GM21360 (cell line): ENCODE data around the gene UGT1A8.

Experiments used
- ATAC-seq: cut with Tn5 transposase; IDR thresholded peaks from one replicate; pipeline ENCODE4 v1.9.1; 2021; ENCODE audit warnings: mild to moderate bottlenecking, moderate library complexity; ENCODE audit not compliant: unreplicated experiment

UGT1A8 gene

DNA sequence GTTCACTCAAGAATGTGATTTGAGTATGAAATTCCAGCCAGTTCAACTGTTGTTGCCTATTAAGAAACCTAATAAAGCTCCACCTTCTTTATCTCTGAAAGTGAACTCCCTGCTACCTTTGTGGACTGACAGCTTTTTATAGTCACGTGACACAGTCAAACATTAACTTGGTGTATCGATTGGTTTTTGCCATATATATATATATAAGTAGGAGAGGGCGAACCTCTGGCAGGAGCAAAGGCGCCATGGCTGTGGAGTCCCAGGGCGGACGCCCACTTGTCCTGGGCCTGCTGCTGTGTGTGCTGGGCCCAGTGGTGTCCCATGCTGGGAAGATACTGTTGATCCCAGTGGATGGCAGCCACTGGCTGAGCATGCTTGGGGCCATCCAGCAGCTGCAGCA is 142.6 kb downstream of the UGT1A8 start, which contains the start of gene UGT1A1:
UGT1A1 (plus strand) TSS at position 228 of the 400 bp plus-strand sequence; CDS start at position 246, 18 bp downstream.
- ATAC-seq, result no peak

DNA sequence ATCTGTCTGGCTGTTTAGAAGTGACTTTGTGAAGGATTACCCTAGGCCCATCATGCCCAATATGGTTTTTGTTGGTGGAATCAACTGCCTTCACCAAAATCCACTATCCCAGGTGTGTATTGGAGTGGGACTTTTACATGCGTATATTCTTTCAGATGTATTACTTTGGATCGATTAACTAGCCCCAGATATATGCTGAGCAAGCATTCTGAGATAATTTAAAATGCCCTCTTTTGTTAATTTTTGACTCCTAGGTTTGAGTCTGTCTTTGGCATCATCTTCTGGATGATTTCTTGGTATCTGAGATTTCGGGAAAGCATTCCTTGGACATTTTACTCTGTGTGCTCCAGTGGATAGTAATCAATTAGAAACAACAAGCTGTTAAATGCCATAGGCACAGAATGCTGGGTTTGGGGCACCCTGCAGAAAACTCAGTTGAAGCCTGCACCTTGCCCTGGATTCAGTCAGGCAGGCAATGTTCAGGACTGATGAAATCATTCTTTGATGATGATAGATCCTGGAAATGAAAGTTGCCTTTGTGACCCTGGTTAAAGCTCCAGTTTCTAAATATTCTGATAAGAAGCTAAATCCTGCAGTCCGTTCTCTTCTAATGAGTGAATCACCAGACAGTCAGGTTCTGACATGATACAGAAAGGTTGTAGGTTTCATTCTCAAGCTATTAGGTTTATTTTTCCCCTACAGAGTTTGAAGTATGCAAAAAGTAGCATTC is 143.8 kb downstream of the UGT1A8 start:
- no peak for ATAC-seq

DNA sequence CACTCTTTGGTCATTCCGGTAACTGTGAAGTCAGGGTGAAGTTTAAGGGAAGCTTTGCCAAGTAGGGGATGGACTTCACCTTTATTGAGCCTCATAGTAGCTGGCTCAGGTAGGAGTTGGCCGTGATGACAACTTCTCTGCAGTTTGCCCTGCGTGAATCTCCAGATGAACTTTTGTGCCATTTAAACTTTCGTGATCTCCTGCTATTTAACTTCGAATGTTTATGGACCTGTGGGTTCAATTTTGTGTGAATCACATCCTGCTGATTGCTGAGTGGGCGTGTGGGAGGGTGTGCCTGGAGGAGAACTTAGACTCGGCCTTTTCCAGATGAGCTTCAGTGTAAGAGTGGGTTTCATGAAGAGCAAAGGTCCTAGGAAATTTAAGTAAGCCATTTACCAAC is 146.8 kb downstream of the UGT1A8 start:
- ATAC-seq, result no peak

DNA sequence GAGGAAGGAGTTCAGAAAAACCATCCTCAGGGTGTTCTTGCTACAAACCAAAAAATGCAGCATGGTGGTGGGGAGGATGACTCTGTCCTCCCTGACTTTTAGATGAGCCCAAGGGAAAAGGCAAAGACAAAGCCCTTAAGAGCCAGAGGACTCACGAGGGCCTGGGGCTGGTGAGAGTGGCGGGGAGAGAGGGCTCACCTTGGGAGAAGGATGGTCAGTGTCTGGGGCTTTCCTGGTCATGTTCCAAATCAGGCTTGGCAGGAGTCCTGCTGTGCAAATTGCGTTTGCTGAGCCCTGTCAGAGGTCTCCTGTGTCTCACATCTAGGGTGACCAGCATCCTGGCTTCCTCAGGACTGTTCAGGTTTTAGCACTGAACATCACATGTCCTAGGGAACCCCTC is 147.3 kb downstream of the UGT1A8 start:
- ATAC-seq, result no peak

DNA sequence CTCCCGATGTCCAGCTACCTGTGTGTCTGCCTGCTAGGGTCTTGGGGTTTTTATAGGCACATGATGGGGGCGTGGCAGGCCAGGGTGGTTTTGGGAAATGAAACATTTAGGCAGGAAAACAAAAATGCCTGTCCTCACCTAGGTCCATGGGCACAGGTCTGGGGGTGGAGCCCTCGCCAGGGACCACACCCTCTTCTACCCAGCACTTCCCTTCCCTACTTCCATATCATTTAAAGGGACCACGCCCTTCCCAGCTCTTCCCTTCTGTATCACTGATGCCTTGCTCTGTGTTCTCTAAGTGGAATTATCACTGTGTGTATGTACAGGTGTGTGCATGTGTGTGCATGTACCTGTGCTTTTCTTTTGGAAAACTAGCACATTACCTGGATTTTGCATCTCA is 149.0 kb downstream of the UGT1A8 start:
- ATAC-seq, result no peak

DNA sequence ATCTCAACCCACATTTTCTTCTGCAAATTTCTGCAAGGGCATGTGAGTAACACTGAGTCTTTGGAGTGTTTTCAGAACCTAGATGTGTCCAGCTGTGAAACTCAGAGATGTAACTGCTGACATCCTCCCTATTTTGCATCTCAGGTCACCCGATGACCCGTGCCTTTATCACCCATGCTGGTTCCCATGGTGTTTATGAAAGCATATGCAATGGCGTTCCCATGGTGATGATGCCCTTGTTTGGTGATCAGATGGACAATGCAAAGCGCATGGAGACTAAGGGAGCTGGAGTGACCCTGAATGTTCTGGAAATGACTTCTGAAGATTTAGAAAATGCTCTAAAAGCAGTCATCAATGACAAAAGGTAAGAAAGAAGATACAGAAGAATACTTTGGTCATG is 150.6 kb downstream of the UGT1A8 start:
- no peak for ATAC-seq

DNA sequence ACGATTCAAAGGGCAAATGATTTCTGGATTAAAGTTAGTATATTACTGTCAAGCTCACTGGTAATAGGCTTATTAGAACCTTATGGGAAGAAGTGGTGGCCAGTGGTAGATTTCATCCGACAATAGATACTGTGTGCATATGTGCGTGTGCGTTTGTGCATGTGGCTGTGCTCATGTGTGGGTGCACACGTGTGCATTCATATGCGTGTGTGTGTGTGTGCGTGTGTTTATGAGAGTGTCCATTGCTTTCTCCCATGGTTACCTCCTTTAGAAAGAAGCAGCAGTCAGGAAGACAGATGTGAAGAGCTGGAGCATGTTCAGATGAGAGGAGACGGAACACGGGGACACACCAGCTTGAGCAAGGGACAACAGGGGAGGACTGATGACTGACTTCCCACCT is 151.8 kb downstream of the UGT1A8 start:
- no peak for ATAC-seq

DNA sequence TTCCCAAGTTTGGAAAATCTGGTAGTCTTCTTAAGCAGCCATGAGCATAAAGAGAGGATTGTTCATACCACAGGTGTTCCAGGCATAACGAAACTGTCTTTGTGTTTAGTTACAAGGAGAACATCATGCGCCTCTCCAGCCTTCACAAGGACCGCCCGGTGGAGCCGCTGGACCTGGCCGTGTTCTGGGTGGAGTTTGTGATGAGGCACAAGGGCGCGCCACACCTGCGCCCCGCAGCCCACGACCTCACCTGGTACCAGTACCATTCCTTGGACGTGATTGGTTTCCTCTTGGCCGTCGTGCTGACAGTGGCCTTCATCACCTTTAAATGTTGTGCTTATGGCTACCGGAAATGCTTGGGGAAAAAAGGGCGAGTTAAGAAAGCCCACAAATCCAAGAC is 154.7 kb downstream of the UGT1A8 start:
- ATAC-seq, result no peak

DNA sequence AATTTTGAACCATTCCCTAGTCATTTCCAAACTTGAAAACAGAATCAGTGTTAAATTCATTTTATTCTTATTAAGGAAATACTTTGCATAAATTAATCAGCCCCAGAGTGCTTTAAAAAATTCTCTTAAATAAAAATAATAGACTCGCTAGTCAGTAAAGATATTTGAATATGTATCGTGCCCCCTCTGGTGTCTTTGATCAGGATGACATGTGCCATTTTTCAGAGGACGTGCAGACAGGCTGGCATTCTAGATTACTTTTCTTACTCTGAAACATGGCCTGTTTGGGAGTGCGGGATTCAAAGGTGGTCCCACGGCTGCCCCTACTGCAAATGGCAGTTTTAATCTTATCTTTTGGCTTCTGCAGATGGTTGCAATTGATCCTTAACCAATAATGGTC is 155.2 kb downstream of the UGT1A8 start:
- ATAC-seq, result no peak

DNA sequence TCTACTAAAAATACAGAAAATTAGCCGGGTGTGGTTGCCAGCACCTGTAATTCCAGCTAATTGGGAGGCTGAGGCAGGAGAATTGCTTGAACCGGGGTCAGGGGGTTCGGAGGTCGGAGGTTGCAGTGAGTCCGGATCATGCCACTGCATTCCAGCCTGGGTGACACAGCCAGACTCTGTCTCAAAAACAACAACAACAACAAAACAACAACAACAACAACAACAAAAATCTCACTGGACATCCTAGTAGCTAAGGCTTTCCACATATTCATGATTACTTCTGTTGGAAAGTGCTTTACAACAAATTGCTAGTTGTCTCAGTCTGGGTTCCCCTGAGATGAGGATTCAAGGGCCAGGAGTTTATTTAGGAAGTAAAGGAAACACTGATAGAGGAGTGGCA is 156.4 kb downstream of the UGT1A8 start:
- no peak for ATAC-seq

DNA sequence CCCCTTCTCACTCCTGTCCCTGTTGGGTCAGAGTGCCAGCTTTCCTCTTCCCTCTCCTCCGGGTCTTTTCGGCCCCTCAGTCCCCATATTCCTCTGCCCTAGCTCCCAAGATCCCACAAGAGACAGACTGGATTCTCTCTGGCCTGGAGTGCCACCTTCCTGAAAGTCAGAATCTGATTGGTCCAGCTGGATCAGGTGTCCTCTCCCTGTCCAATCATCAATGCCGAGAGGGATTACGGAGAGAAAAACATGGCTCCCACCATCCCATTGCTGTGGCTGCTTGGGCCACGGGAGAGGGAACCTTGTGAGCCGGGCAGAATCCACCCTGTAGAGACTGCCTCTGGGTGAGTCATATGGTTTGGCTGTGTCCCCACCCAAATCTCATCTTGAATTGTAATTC is 158.0 kb downstream of the UGT1A8 start:
- no peak for ATAC-seq

DNA sequence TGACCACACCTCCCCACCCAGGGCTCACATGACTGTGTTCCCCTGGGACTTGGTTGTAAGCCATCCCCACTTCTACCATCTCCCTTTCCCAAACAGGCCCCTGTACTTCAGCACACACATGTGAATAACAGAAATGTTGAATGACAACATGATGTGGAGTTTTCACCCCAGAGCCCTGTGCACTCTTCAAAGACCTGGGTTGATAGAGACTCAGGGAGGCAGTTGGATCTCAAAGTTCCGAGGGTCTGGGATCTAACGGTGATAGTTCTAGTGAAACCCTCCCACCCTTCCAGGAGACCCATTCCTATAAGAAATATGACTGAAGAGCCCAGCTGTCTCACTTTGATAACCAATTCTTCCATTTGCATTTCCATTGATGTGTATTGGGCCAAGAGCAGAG is 160.6 kb downstream of the UGT1A8 start, which contains the start of gene MROH2A:
MROH2A (plus strand) TSS at position 301 of the 400 bp plus-strand sequence. CDS start 1,029 bp downstream, outside the sequence.
- ATAC-seq, result no peak

DNA sequence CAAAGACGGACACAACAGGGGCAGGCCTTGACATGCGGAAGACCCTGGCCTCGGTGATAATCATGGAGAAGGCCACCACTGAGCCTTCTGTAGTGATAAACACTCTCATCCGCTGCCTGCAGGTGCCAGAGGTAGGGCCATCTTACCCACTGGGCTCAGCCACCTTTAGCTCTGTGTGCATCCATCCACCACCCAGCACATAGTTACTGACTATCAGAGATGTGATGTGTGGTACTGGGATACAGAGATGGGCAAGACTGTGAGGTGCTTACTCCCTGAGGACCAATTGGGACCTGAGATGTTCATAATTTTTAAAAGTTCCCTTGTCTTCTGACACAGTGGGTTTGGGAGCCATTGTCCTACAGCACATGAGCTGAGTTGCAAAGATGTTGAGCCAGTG is 162.3 kb downstream of the UGT1A8 start:
- ATAC-seq, result no peak

DNA sequence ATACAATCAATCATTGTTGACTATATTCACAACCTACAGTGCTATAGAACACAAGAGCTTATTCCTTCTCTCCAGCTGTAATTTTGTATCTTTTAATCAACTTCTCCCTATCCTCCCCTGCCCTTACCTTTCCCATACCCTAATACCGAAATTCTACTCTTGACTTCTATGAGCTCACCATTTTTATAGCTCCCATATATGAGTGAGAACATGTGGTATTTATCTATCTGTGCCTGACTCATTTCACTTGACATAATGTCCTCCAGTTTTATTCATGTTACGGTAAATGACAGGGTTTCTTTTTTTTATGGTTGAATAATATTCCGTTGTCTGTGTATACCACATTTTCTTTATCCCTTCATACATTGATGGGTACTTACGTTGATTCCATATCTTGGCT is 163.3 kb downstream of the UGT1A8 start:
- ATAC-seq, result no peak

DNA sequence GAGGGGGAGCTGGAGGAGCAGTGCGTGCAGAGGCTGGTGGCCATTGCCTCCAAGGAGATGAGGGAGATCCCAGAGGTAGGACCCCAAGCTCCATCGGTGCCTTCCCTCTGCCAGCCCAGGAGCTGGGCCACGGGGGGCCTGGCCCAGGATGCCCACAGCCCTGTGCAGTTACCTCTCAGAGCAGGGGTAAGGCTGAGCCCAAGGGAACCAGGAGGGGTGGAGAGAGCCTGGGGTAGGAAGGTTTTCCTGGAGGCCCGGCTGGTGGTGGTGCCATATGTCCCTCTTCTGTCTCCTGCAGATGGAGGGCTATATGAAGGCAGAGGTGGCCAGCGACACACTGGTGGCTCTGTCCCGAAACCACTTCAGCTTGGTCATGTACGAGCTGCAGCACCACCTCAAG is 172.1 kb downstream of the UGT1A8 start:
- ATAC-seq, result no peak

DNA sequence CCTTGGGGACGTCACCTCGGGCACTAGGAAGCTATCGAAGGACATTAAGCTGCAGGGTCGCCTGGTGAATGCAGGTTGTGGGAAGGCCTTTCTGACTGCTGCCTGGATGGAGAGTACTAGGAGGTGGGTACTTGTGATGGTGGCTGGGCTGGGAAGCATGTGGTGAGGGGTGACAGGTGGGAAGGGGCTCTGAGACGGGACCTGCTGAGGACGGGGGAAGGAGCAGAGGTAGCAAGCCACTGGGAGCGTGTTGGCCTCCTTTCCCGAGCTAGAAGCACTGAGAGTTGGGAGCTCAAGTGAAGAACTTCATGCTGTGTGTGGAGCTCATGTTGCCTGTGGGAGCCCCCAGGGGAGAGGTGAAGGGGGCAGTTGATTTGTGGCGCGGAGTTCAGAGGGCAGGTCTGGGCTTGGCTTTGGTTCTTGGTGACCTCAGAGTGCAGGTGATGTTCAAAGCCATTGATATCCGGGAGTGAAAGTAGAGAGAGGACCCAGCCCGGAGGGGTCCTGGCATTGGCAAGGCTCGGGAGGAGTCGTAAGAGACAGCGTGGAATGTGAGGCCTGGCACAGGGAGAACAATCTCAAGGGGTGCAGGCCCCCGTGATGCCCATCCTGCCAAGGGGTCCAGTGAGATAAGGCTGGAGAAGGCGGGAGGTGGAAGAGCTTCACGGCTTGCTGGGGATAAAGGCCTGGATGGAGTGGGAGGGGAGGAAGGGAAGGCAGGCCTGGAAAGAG is 173.9 kb downstream of the UGT1A8 start:
- no peak for ATAC-seq

DNA sequence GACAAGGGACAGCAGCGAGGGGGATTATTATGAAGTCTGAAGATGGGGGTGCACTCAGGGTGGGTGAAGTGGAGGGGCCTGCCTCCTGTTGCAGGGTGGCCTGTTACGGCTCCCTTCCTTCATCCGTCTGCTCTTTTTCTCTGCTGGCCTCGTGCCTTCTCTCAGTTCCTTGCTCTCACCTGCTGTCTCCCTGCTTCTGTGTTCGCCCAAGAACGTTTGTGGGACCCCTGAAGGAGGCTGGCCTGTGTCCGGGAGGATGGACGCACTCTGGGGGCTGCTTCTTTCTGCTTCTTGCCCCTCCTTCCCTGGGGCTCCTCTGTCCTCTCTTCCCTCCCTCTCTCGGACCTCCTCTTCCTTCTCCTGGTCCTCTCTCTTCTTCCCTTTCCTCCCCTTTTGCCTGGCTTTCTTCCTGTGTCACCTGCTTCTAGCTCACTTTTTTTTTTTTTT is 174.5 kb downstream of the UGT1A8 start:
- ATAC-seq, result no peak

DNA sequence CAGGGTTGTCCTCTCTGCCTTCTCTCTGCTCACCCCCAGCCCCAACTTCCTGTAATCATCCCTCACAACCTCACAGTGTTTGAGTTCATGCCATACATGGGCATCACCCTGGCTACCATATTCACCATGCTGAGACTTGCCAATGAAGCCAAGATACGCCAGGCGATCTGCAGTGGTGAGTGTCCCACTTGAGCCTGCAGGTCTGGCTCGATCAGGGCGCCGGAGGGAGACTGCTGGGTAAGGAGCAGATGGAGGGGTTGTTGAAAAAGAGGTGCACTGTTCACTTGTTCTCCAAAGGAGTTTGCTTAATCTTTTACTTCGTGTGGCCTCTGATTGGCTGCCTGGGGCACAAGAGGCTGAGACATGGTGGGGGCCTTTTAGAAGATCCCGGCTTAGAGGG is 175.3 kb downstream of the UGT1A8 start:
- ATAC-seq, result no peak

DNA sequence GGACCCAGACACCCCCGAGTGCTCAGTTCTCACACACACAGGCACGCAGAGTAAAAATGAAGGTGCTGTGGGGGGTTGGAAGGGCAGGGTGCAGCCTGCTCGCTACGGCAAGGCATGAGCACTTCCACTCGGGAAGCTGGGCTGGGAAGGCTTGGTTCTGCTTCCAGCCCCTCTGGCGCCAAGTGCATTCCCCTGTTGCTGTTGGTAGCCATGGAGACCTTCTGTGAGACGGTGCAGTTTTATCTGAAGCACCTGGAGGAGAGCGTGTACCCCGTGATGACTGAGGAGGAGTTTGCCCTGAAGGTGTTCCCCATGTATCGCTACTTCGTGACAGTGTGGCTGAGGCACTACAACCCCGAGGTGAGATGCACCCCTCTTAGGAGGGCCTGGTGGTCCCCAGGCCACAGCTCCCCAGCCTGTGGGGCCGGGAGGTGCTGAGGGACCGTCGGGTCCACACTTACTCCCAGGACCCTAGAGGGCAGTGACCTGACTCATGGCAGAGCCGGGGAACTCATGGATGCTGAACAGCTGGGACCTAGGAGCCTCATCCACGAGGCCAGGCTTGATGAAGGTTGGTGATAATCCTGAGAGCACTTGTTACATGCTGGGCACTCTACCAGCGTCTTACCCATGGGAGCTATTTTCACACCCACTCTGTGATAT is 176.2 kb downstream of the UGT1A8 start:
- ATAC-seq, result no peak

DNA sequence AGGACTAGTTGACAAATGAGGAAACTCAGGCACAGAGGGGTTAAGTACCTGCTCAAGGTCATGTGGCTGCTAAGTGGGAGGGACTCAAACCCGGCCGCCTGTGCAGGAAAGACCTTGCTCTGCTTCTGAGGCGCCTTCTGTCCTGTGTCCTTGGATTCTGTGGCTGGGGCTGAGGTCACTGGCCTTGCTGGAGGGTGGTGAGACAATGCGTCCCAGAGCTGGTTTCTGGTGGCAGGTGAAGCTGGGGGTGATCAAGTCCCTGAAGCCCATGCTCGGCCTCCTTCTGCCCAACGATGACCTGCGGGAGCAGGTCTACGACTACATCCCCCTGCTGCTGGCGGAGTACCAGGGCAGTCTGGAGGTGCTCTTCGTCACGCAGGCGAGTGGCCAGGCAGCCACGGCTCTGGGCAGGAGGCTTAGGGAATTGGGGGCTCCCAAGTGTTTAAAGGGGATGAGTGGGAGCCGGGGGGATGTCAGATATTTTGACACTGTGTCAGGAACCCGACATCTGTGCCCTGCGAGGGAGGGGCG is 176.8 kb downstream of the UGT1A8 start:
- no peak for ATAC-seq

DNA sequence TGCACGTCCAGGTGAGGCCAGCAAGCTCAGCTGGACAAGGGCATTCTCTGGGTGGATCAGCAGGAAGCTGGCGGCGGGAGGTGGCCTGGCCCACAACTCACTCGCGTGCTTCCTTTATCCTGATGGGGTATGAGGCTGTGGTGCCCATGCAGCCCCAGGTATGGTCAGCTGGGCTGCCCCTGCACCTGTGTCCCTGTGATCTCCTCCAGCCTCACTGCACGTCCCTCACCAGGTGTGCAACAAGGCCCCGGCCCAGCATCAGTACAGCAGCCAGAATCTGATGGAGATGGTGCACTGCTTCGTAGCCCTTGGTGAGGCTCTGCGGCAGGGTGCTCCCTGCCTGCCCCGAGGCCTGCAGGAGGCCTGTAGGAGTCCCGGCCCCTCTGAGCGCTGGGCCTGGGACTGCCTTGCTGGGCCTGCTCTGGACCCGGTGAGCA is 178.3 kb downstream of the UGT1A8 start:
- no peak for ATAC-seq
